Subcutaneous adipose tissue (tissue), 4 donors: Measurements from ENCODE around the gene CCDC33. TPM values are rescaled to one million over a fixed set of nuclear protein-coding genes. Genes with fewer than 3 reads are reported as not detected.

Source experiments
- CTCF ChIP-seq: fragments of 450-650 bp; IDR thresholded peaks from one replicate; pipeline ENCODE4 v1.5.1; 2016; ENCODE audit warnings: low read depth, mild to moderate bottlenecking, control low read depth, antibody characterized with exemption, moderate library complexity
- total RNA-seq, 4 donors: library from RNA; depleted of rRNA; stranded (reverse); fragments of >200 nt; gene quantifications; one replicate each; pipeline ENCODE4 v1.1.0, GENCODE V29; 2016

The CCDC33 gene
- total RNA-seq, 4 donors from 2014 or later: not detected

DNA sequence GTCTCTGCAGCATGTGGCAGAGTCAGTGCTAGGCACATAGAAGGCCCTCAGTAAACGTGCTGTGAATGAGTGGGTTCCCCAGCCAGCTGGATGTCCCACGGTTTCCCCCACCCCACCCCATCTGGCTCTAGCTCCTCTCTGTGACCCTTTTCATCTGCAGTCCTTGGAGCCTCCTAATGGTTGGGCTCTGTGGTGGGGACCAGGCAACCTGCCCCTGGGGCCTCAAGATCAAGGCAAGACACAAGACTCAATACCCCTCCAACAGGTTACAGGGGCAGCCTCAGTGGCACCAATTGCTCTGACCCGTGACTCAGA, 148.4 kb downstream of the CCDC33 start:
- no peak for TF ChIP-seq CTCF

- TF ChIP-seq CTCF: no peak
These were observed 148.9 kb downstream of the CCDC33 start for GRCh38 chr15:74384881-74385643.

- no peak for TF ChIP-seq CTCF
These were observed 149.6 kb downstream of the CCDC33 start for GRCh38 chr15:74385733-74386132.

Other genes with a start within 250 kb of the CCDC33 start
- gene STOML1, start 244.0 kb upstream of the CCDC33 start, total RNA-seq: 10 to 100 TPM; 10.9 to 25.8 (median 18.2) TPM
- gene PML, start 241.6 kb upstream of the CCDC33 start, total RNA-seq: 100 to 1,000 TPM in 1 of 4 donors, 10 to 100 TPM in 3; 45.2 to 214 (median 65.5) TPM
- gene GOLGA6A, start 153.8 kb upstream of the CCDC33 start, total RNA-seq: under 1 TPM in 1 of 4 donors, not detected in 3; 0.17 TPM
- gene ISLR2, start 105.7 kb upstream of the CCDC33 start, total RNA-seq: 1 to 10 TPM in 2 of 4 donors, under 1 TPM in 1, not detected in 1; 0.44 to 3.6 (median 1.1) TPM
- gene ISLR, start 62.6 kb upstream of the CCDC33 start, total RNA-seq: 10 to 100 TPM; 52.0 to 89.6 (median 63.8) TPM
- gene STRA6, start 33.5 kb upstream of the CCDC33 start, total RNA-seq: not detected
- 1 to 10 TPM; 1.6 to 3.6 (median 2.5) TPM for gene CYP11A1, start 131.3 kb downstream of the CCDC33 start, total RNA-seq
- 1 to 10 TPM in 1 of 4 donors, under 1 TPM in 3; 0.38 to 2.4 (median 0.74) TPM for gene SEMA7A, start 197.6 kb downstream of the CCDC33 start, total RNA-seq
- gene UBL7, start 224.8 kb downstream of the CCDC33 start, total RNA-seq: 10 to 100 TPM; 31.1 to 38.4 (median 38.2) TPM